ENCODE results near the gene SMC4.

DNA sequence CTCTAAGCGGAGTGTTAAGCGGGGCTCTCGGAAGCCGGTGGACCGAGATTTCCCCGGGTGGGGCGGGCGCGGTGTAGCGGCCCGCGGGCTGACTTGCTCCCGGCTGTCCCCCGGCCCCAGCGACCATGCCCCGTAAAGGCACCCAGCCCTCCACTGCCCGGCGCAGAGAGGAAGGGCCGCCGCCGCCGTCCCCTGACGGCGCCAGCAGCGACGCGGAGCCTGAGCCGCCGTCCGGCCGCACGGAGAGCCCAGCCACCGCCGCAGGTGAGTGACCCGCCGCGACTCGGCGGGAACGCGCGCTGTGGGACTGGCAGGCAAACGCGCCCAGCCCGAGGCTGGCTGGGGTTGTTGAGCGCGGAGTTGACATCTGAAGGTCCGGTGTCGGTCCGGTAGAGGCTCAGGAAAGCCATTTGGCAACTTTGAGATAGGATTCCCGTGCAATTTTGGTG lies 1.3 kb downstream of the SMC4 start:
- TF ChIP-seq, protein P1, sequence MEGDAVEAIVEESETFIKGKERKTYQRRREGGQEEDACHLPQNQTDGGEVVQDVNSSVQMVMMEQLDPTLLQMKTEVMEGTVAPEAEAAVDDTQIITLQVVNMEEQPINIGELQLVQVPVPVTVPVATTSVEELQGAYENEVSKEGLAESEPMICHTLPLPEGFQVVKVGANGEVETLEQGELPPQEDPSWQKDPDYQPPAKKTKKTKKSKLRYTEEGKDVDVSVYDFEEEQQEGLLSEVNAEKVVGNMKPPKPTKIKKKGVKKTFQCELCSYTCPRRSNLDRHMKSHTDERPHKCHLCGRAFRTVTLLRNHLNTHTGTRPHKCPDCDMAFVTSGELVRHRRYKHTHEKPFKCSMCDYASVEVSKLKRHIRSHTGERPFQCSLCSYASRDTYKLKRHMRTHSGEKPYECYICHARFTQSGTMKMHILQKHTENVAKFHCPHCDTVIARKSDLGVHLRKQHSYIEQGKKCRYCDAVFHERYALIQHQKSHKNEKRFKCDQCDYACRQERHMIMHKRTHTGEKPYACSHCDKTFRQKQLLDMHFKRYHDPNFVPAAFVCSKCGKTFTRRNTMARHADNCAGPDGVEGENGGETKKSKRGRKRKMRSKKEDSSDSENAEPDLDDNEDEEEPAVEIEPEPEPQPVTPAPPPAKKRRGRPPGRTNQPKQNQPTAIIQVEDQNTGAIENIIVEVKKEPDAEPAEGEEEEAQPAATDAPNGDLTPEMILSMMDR (conservative IDR thresholded peaks at IDR 0.05; ENCODE audit: low read depth, low read length), result no peak
- no peak for TF ChIP-seq EZH2 (IDR thresholded peaks at IDR 0.05; ENCODE audit: low read length, unreplicated experiment)
